ENCODE results near the gene BTBD9. TPM values are rescaled to one million over a fixed set of nuclear protein-coding genes. Genes with fewer than 3 reads are reported as not detected.

The BTBD9 gene
- total RNA-seq, 4 donors from 2014 or later = 11.7 to 17.7 (median 14.1) TPM

- TF ChIP-seq CTCF (IDR thresholded peaks at IDR 0.05; ENCODE audit: low read depth) = no peak
Observed at GRCh38 chr6:38156818-38157565, 482.7 kb downstream of the BTBD9 start.

- no peak for TF ChIP-seq CTCF (IDR thresholded peaks at IDR 0.05; ENCODE audit: low read depth)
Observed at GRCh38 chr6:38155621-38156204, 484.0 kb downstream of the BTBD9 start.

GRCh38 chr6:38155144-38155543 lies 484.6 kb downstream of the BTBD9 start:
- TF ChIP-seq CTCF (IDR thresholded peaks at IDR 0.05; ENCODE audit: low read depth) = no peak

DNA sequence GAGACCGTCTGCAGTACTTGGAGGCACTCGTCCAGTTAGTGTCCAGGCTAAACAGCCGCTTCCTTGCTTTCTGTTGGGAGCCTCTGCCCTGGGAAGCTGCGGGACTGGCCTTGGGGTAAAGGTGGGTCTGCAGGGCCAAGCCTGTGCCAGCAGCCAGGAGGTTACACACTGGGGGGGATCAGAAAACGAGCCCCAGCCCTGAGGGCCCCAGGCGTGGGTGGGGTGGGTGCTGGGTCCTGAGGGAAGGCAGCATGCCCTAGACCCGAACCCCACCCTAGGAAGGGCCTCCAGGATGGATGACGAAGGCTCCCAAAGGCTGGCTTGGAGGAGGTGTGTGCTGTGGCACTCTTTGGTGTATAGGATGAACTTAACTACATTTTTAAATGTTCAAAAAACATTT lies 485.0 kb downstream of the BTBD9 start:
- no peak for TF ChIP-seq CTCF (IDR thresholded peaks at IDR 0.05; ENCODE audit: low read depth)

- TF ChIP-seq CTCF (IDR thresholded peaks at IDR 0.05; ENCODE audit: low read depth) = no peak
Observed at GRCh38 chr6:38153798-38154345, 485.9 kb downstream of the BTBD9 start.

GRCh38 chr6:38153076-38153797 lies 486.5 kb downstream of the BTBD9 start:
- no peak for TF ChIP-seq CTCF (IDR thresholded peaks at IDR 0.05; ENCODE audit: low read depth)

DNA sequence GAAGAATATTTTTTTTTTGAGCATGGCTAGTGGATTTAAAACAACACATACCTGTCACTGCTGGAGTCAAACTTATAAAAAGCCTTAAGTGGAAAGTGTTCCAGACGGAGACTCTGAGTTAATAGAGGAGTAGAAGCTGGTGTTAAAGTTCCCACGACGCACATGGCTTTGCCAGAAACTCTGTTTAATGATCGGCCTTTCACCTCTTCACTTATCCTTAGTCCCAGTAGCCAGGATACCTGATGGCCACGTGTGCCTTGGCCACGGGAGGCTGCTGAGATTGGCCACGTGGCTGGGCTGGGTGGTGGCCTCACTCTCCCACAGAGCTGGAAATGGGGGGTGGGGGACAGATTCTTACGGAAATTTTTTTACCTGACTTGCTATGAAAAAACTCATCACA lies 487.1 kb downstream of the BTBD9 start:
- no peak for TF ChIP-seq CTCF (IDR thresholded peaks at IDR 0.05; ENCODE audit: low read depth)
